Hepatocyte (in vitro differentiated cells): ENCODE results near the gene NKAIN2. TPM values are rescaled to one million over a fixed set of nuclear protein-coding genes. Genes with fewer than 3 reads are reported as not detected.

Source experiments
- DNase-seq: peaks from one replicate; pipeline ENCODE4 v3.0.0-alpha.2; 2016; ENCODE audit warnings: low spot score
- H2AFZ ChIP-seq: fragments of 200-600 bp; sonication (generic); 2 replicates; pipeline ENCODE4 v1.6.0; 2016; ENCODE audit warnings: antibody characterized with exemption, mild to moderate bottlenecking
- H3K27ac ChIP-seq: fragments of 200-600 bp; sonication (generic); 2 replicates; pipeline ENCODE4 v1.5.1; 2016; ENCODE audit warnings: mild to moderate bottlenecking
- H3K27me3 ChIP-seq: fragments of 200-600 bp; sonication (generic); 2 replicates; pipeline ENCODE4 v1.6.1; 2016
- H3K36me3 ChIP-seq: fragments of 200-600 bp; sonication (generic); replicated peaks from 2 replicates; pipeline ENCODE4 v1.5.1; 2016; ENCODE audit warnings: low read depth; ENCODE audit not compliant: insufficient read depth
- H3K4me1 ChIP-seq: fragments of 200-600 bp; sonication (generic); 2 replicates; pipeline ENCODE4 v1.5.1; 2016; ENCODE audit warnings: mild to moderate bottlenecking, moderate library complexity; ENCODE audit not compliant: insufficient read depth
- H3K4me2 ChIP-seq: fragments of 200-600 bp; sonication (generic); 2 replicates; pipeline ENCODE4 v1.6.0; 2016
- H3K4me3 ChIP-seq: fragments of 200-600 bp; sonication (generic); 2 replicates; pipeline ENCODE4 v1.5.1; 2016; ENCODE audit warnings: mild to moderate bottlenecking
- H3K79me2 ChIP-seq: fragments of 200-600 bp; sonication (generic); 2 replicates; pipeline ENCODE4 v1.6.0; 2017; ENCODE audit warnings: mild to moderate bottlenecking
- H3K9me2 ChIP-seq: fragments of 200-600 bp; sonication (generic); replicated peaks from 2 replicates; pipeline ENCODE4 v1.6.0; 2017; ENCODE audit warnings: mild to moderate bottlenecking; ENCODE audit not compliant: insufficient read depth
- H3K9me3 ChIP-seq: fragments of 200-600 bp; sonication (generic); 2 replicates; pipeline ENCODE4 v1.5.1; 2016; ENCODE audit warnings: low read depth, mild to moderate bottlenecking
- H4K20me1 ChIP-seq: fragments of 200-600 bp; sonication (generic); 2 replicates; pipeline ENCODE4 v1.6.0; 2016; ENCODE audit warnings: mild to moderate bottlenecking; ENCODE audit not compliant: insufficient read depth, poor library complexity, severe bottlenecking
- CTCF ChIP-seq: fragments of 200-600 bp; sonication (generic); IDR thresholded peaks from 2 replicates; pipeline ENCODE4 v1.5.1; 2016; ENCODE audit warnings: antibody characterized with exemption, mild to moderate bottlenecking; ENCODE audit not compliant: poor library complexity
- EZH2 ChIP-seq: fragments of 200-600 bp; sonication (generic); IDR thresholded peaks from 2 replicates; pipeline ENCODE4 v1.6.1; 2016; ENCODE audit warnings: antibody characterized with exemption, mild to moderate bottlenecking, borderline replicate concordance
- EZH2phosphoT487 ChIP-seq: fragments of 200-600 bp; sonication (generic); IDR thresholded peaks from one replicate; pipeline ENCODE4 v1.6.1; 2018; ENCODE audit warnings: antibody characterized with exemption, mild to moderate bottlenecking, low read depth, moderate library complexity; ENCODE audit not compliant: unreplicated experiment, severe bottlenecking
- WGBS: methylation state at CpG from one replicate; pipeline ENCODE4 v1.1.6; 2016; ENCODE audit warnings: low lambda C conversion rate; ENCODE audit errors: missing lambda C conversion rate; 5-methylcytosine and 5-hydroxymethylcytosine counted together
- polyA plus RNA-seq: library from polyadenylated mRNA; unstranded; fragments of >200 nt; fragmentation: Nextera tagmentation; extraction: Ambion mirVana; gene quantifications from 2 replicates; pipeline ENCODE4 v1.2.1, GENCODE V29; 2016
- total RNA-seq: library from RNA; depleted of rRNA; stranded (reverse); fragments of >200 nt; gene quantifications from 2 replicates; pipeline ENCODE4 v1.2.3, GENCODE V29; 2014

NKAIN2 gene
- total and polyA plus RNA-seq, 2 experiments from 2014 or later = 0.48 to 2.6 TPM

GRCh38 chr6:123768921-123769320, 34.7 kb upstream of the NKAIN2 start:
- H3K4me2 ChIP-seq = no peak overlapping the region

GRCh38 chr6:123769431-123769830, 34.2 kb upstream of the NKAIN2 start:
- H3K4me2 ChIP-seq = no peak overlapping the region
- no peaks in the 10 kb centered on the region for H3K4me1 ChIP-seq
- no peaks in the 10 kb centered on the region for H3K36me3 ChIP-seq
- H2AFZ ChIP-seq = no peak overlapping the region
- H3K27ac ChIP-seq = no peak overlapping the region
- TF ChIP-seq CTCF = no peak
- no peak for TF ChIP-seq EZH2phosphoT487
- no peak for TF ChIP-seq EZH2
- 85% methylated on average over 2 of the region's 2 CpGs for WGBS
- no peaks in the 10 kb centered on the region for H3K9me2 ChIP-seq
- H3K4me3 ChIP-seq = no peak overlapping the region
- H3K9me3 ChIP-seq = no peaks in the 10 kb centered on the region
- no peaks in the 10 kb centered on the region for H3K27me3 ChIP-seq
- no peaks in the 10 kb centered on the region for H4K20me1 ChIP-seq
- no peaks in the 10 kb centered on the region for H3K79me2 ChIP-seq
- no peak for DNase-seq

More at GRCh38 chr6:123768921-123769320, 34.7 kb upstream of the NKAIN2 start:
- no peak for TF ChIP-seq CTCF
- H4K20me1 ChIP-seq = no peaks in the 10 kb centered on the region
- 78% methylated on average over 2 of the region's 2 CpGs for WGBS
- H3K9me2 ChIP-seq = no peaks in the 10 kb centered on the region
- H3K9me3 ChIP-seq = no peaks in the 10 kb centered on the region
- no peaks in the 10 kb centered on the region for H3K4me1 ChIP-seq
- H3K27me3 ChIP-seq = no peaks in the 10 kb centered on the region
- no peak overlapping the region for H3K27ac ChIP-seq
- no peak overlapping the region for H3K4me3 ChIP-seq
- no peaks in the 10 kb centered on the region for H3K79me2 ChIP-seq
- no peak overlapping the region for H2AFZ ChIP-seq
- no peak for DNase-seq
- no peaks in the 10 kb centered on the region for H3K36me3 ChIP-seq

GRCh38 chr6:123770247-123770949, 33.3 kb upstream of the NKAIN2 start:
- Histone ChIP-seq H2AFZ (no peak overlapping the region), H3K4me3 (no peak overlapping the region), H3K9me3 (no peaks in the 10 kb centered on the region), H3K4me1 (no peaks in the 10 kb centered on the region), H4K20me1 (no peaks in the 10 kb centered on the region), H3K36me3 (no peaks in the 10 kb centered on the region), H3K79me2 (no peaks in the 10 kb centered on the region), H3K27me3 (no peaks in the 10 kb centered on the region), H3K4me2 (no peak overlapping the region), H3K9me2 (no peaks in the 10 kb centered on the region), H3K27ac (no peak overlapping the region)
- 71% methylated on average over 3 of the region's 3 CpGs for WGBS
- no peak for DNase-seq
- TF ChIP-seq CTCF = no peak
- TF ChIP-seq EZH2 = no peak

- no peak overlapping the region for H2AFZ ChIP-seq
- WGBS = 41% methylated on average over 2 of the region's 2 CpGs
These were observed 32.5 kb upstream of the NKAIN2 start for GRCh38 chr6:123771126-123771525.

More at GRCh38 chr6:123771126-123771525, 32.5 kb upstream of the NKAIN2 start:
- Histone ChIP-seq H3K4me3 (no peak overlapping the region), H3K79me2 (no peaks in the 10 kb centered on the region), H3K36me3 (no peaks in the 10 kb centered on the region), H3K27me3 (no peaks in the 10 kb centered on the region), H3K4me2 (no peak overlapping the region), H3K27ac (no peak overlapping the region), H3K9me2 (no peaks in the 10 kb centered on the region), H3K9me3 (no peaks in the 10 kb centered on the region), H3K4me1 (no peaks in the 10 kb centered on the region), H4K20me1 (no peaks in the 10 kb centered on the region)
- DNase-seq = no peak
- TF ChIP-seq EZH2 (no peak), CTCF (no peak), EZH2phosphoT487 (no peak)
